Measurements from ENCODE around the gene RAB28. TPM values are rescaled to one million over a fixed set of nuclear protein-coding genes. Genes with fewer than 3 reads are reported as not detected.

Gene RAB28
- total RNA-seq, 1 donor from 2014 or later, result 67.3 TPM

- H2AFZ ChIP-seq (replicated peaks), result no peak overlapping the region
- no peaks in the 10 kb centered on the region for H4K20me1 ChIP-seq (ENCODE audit: low read depth)
- H3K27me3 ChIP-seq, result no peaks in the 10 kb centered on the region
- H3K4me3 Mint-ChIP-seq, result no peak overlapping the region
- no peaks in the 10 kb centered on the region for H3K9me3 ChIP-seq (ENCODE audit: low read depth)
- H3K27ac Mint-ChIP-seq, result no peak overlapping the region
- no peaks in the 10 kb centered on the region for H3K36me3 Mint-ChIP-seq
- H3K4me3 ChIP-seq, result no peak overlapping the region
- H3K36me3 ChIP-seq, result no peaks in the 10 kb centered on the region
- H3K27me3 Mint-ChIP-seq (ENCODE audit: insufficient read depth, low read depth), result peaks cover 5% of the 10 kb centered on the region
- H3K9me3 Mint-ChIP-seq, result no peaks in the 10 kb centered on the region
- H3F3A ChIP-seq (ENCODE audit: low read depth), result no peaks in the 10 kb centered on the region
- no peak for DNase-seq (ENCODE audit: low spot score)
- H3K9ac ChIP-seq, result no peak overlapping the region
- no peaks in the 10 kb centered on the region for H3K4me1 Mint-ChIP-seq
- no peaks in the 10 kb centered on the region for H3K79me2 ChIP-seq (ENCODE audit: low read depth)
- H3K27ac ChIP-seq, result no peak overlapping the region
- TF ChIP-seq EZH2 (IDR thresholded peaks at IDR 0.05) (no peak), CTCF (IDR thresholded peaks at IDR 0.05) (no peak), EZH2phosphoT487 (IDR thresholded peaks at IDR 0.05) (no peak)
- H3K4me1 ChIP-seq, result no peaks in the 10 kb centered on the region
- H3K4me2 ChIP-seq, result no peak overlapping the region
Measured at GRCh38 chr4:13327991-13328390, 156.1 kb downstream of the RAB28 start.

- no peaks in the 10 kb centered on the region for H3K79me2 ChIP-seq (ENCODE audit: low read depth)
- no peaks in the 10 kb centered on the region for H3K4me1 ChIP-seq
- no peak overlapping the region for H3K4me3 ChIP-seq
- H3K27me3 Mint-ChIP-seq (ENCODE audit: insufficient read depth, low read depth), result peaks cover 3% of the 10 kb centered on the region
- no peak for TF ChIP-seq EZH2phosphoT487 (IDR thresholded peaks at IDR 0.05)
- TF ChIP-seq CTCF (IDR thresholded peaks at IDR 0.05), result no peak
- TF ChIP-seq EZH2 (IDR thresholded peaks at IDR 0.05), result no peak
- H3K36me3 ChIP-seq, result no peaks in the 10 kb centered on the region
- no peak overlapping the region for H2AFZ ChIP-seq (replicated peaks)
- no peaks in the 10 kb centered on the region for H3K9me3 Mint-ChIP-seq
- no peak overlapping the region for H3K27ac Mint-ChIP-seq
- peak; percentile 4 for DNase-seq (ENCODE audit: low spot score)
- no peak overlapping the region for H3K4me3 Mint-ChIP-seq
- no peak overlapping the region for H3K4me2 ChIP-seq
- H3K27me3 ChIP-seq, result no peaks in the 10 kb centered on the region
- H3K36me3 Mint-ChIP-seq, result peaks cover 6% of the 10 kb centered on the region
- no peak overlapping the region for H3K9ac ChIP-seq
- H4K20me1 ChIP-seq (ENCODE audit: low read depth), result no peaks in the 10 kb centered on the region
- H3F3A ChIP-seq (ENCODE audit: low read depth), result no peaks in the 10 kb centered on the region
- no peaks in the 10 kb centered on the region for H3K4me1 Mint-ChIP-seq
- no peaks in the 10 kb centered on the region for H3K9me3 ChIP-seq (ENCODE audit: low read depth)
- H3K27ac ChIP-seq, result no peak overlapping the region
Measured at GRCh38 chr4:13325744-13326143, 158.4 kb downstream of the RAB28 start.

GRCh38 chr4:13323921-13324320 lies 160.2 kb downstream of the RAB28 start:
- no peaks in the 10 kb centered on the region for H3K36me3 ChIP-seq
- H3K4me1 ChIP-seq, result no peaks in the 10 kb centered on the region
- H3K36me3 Mint-ChIP-seq, result peaks cover 6% of the 10 kb centered on the region
- no peaks in the 10 kb centered on the region for H3K9me3 Mint-ChIP-seq
- H3K9ac ChIP-seq, result no peak overlapping the region
- H3K4me3 Mint-ChIP-seq, result no peak overlapping the region
- no peak for TF ChIP-seq EZH2 (IDR thresholded peaks at IDR 0.05)
- TF ChIP-seq CTCF (IDR thresholded peaks at IDR 0.05), result no peak
- TF ChIP-seq EZH2phosphoT487 (IDR thresholded peaks at IDR 0.05), result no peak
- no peaks in the 10 kb centered on the region for H3K27me3 ChIP-seq
- no peak overlapping the region for H2AFZ ChIP-seq (replicated peaks)
- DNase-seq (ENCODE audit: low spot score), result no peak
- no peak overlapping the region for H3K4me2 ChIP-seq
- no peaks in the 10 kb centered on the region for H3F3A ChIP-seq (ENCODE audit: low read depth)
- H4K20me1 ChIP-seq (ENCODE audit: low read depth), result no peaks in the 10 kb centered on the region
- peaks cover 3% of the 10 kb centered on the region for H3K27me3 Mint-ChIP-seq (ENCODE audit: insufficient read depth, low read depth)
- no peak overlapping the region for H3K4me3 ChIP-seq
- H3K4me1 Mint-ChIP-seq, result no peaks in the 10 kb centered on the region
- H3K27ac ChIP-seq, result no peak overlapping the region
- H3K9me3 ChIP-seq (ENCODE audit: low read depth), result no peaks in the 10 kb centered on the region
- H3K27ac Mint-ChIP-seq, result no peak overlapping the region
- no peaks in the 10 kb centered on the region for H3K79me2 ChIP-seq (ENCODE audit: low read depth)
